ENCODE results near the gene TGM3.

- TF ChIP-seq POLR2A (IDR thresholded peaks at IDR 0.05) (no peak), CTCF (IDR thresholded peaks at IDR 0.05) (no peak), POLR2AphosphoS5 (IDR thresholded peaks at IDR 0.05) (no peak), EP300 (IDR thresholded peaks at IDR 0.05) (no peak)
Measured at GRCh38 chr20:2335096-2335870, 39.5 kb downstream of the TGM3 start.
